Suprapubic skin (tissue), 4 donors: Measurements from ENCODE around the gene F10.

ENCODE experiments used
- POLR2A ChIP-seq, 2 donors: fragments of 450-650 bp; IDR thresholded peaks; one replicate each; pipeline ENCODE4 v1.6.1; 2017; ENCODE audit warnings: antibody characterized with exemption in 2 of 2, mild to moderate bottlenecking in 2 of 2, moderate library complexity in 2 of 2
- POLR2AphosphoS5 ChIP-seq, 3 donors: sonication (generic); formaldehyde crosslinking; IDR thresholded peaks; one replicate each; pipeline ENCODE4 v1.6.1; 2017; ENCODE audit warnings: antibody characterized with exemption in 3 of 3
- TF ChIP-seq, protein P1 (sequence below), 2 donors: fragments of 200-600 bp in 1 of 2; fragments of 450-650 bp in 1 of 2; sonication (generic) in 1 of 2; IDR thresholded peaks; one replicate each; pipeline ENCODE4 v1.5.1; 2016 to 2019; ENCODE audit warnings: antibody characterized with exemption in 2 of 2, mild to moderate bottlenecking in 1 of 2, moderate library complexity in 1 of 2

DNA sequence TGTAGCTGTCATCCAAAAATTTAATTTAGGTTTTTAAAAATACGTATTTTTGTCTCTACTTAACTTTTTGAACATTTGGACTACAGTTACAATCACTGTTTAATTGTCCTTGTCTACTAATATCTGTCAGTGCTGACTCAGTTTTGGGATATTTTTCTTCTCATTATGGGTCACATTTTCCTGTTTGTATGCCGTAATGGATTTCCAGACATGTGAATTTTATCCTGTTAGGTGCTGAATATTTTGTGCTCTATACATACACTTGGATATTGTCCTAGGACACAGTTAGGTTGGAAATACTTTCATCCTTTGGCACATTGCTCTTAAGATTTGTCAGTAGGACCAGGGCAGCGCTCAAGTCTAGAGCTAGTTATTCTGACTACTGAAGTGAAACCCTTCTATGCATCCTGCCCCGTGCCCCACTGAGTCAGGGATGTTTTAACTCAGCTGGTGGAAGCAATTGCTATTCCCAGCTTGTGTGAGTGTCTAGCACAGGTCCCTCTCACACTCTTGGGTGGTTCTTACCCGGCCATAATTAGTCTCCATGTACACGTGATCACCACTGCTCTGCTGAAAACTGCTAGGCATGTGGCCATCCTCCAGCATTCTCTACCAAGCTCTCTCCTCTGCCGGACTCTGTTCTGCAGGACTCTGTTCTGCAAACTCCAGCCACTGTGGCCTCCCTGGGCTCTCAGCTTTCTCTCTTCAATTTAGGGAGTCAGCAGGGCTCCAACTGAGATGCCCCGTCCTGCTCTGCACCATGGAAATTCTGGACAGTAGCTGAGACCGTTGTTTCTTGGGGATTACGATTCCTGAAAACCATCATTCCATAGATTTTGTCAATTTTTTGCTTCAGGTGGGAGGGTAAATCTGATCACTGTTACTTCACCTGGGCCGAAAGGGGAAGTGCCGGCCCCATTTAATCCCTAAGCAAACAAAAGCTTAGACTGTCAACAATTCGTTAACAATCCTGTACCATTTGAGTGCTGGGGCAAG lies 47.0 kb downstream of the F10 start:
- TF ChIP-seq, protein P1, sequence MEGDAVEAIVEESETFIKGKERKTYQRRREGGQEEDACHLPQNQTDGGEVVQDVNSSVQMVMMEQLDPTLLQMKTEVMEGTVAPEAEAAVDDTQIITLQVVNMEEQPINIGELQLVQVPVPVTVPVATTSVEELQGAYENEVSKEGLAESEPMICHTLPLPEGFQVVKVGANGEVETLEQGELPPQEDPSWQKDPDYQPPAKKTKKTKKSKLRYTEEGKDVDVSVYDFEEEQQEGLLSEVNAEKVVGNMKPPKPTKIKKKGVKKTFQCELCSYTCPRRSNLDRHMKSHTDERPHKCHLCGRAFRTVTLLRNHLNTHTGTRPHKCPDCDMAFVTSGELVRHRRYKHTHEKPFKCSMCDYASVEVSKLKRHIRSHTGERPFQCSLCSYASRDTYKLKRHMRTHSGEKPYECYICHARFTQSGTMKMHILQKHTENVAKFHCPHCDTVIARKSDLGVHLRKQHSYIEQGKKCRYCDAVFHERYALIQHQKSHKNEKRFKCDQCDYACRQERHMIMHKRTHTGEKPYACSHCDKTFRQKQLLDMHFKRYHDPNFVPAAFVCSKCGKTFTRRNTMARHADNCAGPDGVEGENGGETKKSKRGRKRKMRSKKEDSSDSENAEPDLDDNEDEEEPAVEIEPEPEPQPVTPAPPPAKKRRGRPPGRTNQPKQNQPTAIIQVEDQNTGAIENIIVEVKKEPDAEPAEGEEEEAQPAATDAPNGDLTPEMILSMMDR (IDR thresholded peaks at IDR 0.05), result no peak
- TF ChIP-seq POLR2A (IDR thresholded peaks at IDR 0.05) (no peak), POLR2AphosphoS5 (IDR thresholded peaks at IDR 0.05) (no peak)
